Caco-2 (cell line): Measurements from ENCODE around the gene CHAC1. TPM values are rescaled to one million over a fixed set of nuclear protein-coding genes. Genes with fewer than 3 reads are reported as not detected.

Experiments used
- BruUV-seq: library from RNA; stranded (reverse); fragments of 400-500 nt; replicated peaks from 2 replicates; lab custom pipeline; 2021; lab: Mats Ljungman, UMichigan
- CTCF ChIA-PET: fragments of 300-600 bp; sonication (Branson Sonifier 250); formaldehyde crosslinking; loops from one replicate; lab custom pipeline; 2022; ENCODE audit warnings: antibody characterized with exemption; lab: Charles Lee
- POLR2A ChIA-PET: fragments of 300-600 bp; sonication (Branson Sonifier 250); formaldehyde crosslinking; loops from one replicate; lab custom pipeline; 2022; ENCODE audit warnings: antibody characterized with exemption; lab: Charles Lee
- DNase-seq, 2 experiments: peaks; one replicate each; pipeline versions ENCODE4 v3.0.0 to v3.0.0-alpha.2; 2020 to 2022
- H3K27me3 ChIP-seq: replicated peaks from 2 replicates; pipeline ENCODE4 v1.6.0; 2011; ENCODE audit warnings: low read length; ENCODE audit not compliant: control insufficient read depth, insufficient read depth
- H3K36me3 ChIP-seq: 2 replicates; pipeline ENCODE4 v1.5.1; 2011; ENCODE audit warnings: low read length; ENCODE audit not compliant: control insufficient read depth, insufficient read depth
- H3K4me1 ChIP-seq: fragments of 250-450 bp; sonication (Bioruptor Pico); 2 replicates; pipeline ENCODE4 v1.5.1; 2020; ENCODE audit warnings: mild to moderate bottlenecking
- H3K4me3 ChIP-seq: 2 replicates; pipeline ENCODE4 v1.5.1; 2011; ENCODE audit warnings: low read depth, mild to moderate bottlenecking, control low read depth, low read length
- H3K9me3 ChIP-seq: fragments of 250-450 bp; sonication (Bioruptor Pico); 2 replicates; pipeline ENCODE4 v1.5.1; 2020; ENCODE audit warnings: mild to moderate bottlenecking, moderate library complexity
- H3K27ac Mint-ChIP-seq: one replicate; pipeline ENCODE4 v1.8.0; 2022; ENCODE audit warnings: mixed read lengths; ENCODE audit not compliant: unreplicated experiment
- H3K27me3 Mint-ChIP-seq: one replicate; pipeline ENCODE4 v1.8.0; 2022; ENCODE audit warnings: mixed read lengths; ENCODE audit not compliant: insufficient read depth, unreplicated experiment
- H3K36me3 Mint-ChIP-seq: one replicate; pipeline ENCODE4 v1.8.0; 2022; ENCODE audit warnings: mild to moderate bottlenecking, mixed read lengths; ENCODE audit not compliant: insufficient read depth, unreplicated experiment
- H3K4me1 Mint-ChIP-seq: one replicate; pipeline ENCODE4 v1.8.0; 2022; ENCODE audit warnings: low read depth, mixed read lengths; ENCODE audit not compliant: unreplicated experiment
- H3K4me3 Mint-ChIP-seq: one replicate; pipeline ENCODE4 v1.8.0; 2022; ENCODE audit warnings: mild to moderate bottlenecking, moderate library complexity, mixed read lengths; ENCODE audit not compliant: unreplicated experiment
- H3K9me3 Mint-ChIP-seq: one replicate; pipeline ENCODE4 v1.8.0; 2022; ENCODE audit warnings: mixed read lengths; ENCODE audit not compliant: unreplicated experiment
- CTCF ChIP-seq, 2 experiments: fragments of 200-600 bp in 1 of 2; IDR thresholded peaks; 1 replicate in 1 of 2; 2 replicates in 1 of 2; pipeline versions ENCODE4 v1.5.1 to v1.8.0; 2011 to 2022; ENCODE audit warnings: antibody characterized with exemption in 1 of 2, control low read depth in 1 of 2, inconsistent platforms in 1 of 2, low read depth in 1 of 2, low read length in 1 of 2, mild to moderate bottlenecking in 1 of 2, moderate library complexity in 1 of 2; ENCODE audit not compliant: insufficient read depth in 1 of 2, severe bottlenecking in 1 of 2, unreplicated experiment in 1 of 2
- intact Hi-C: fragments of 100-400 bp; cut with micrococcal nuclease; formaldehyde crosslinking; loops from one replicate; pipeline ENCODE4 v1.10.0; 2022; ENCODE audit not compliant: unreplicated experiment
- total RNA-seq: library from RNA; stranded (reverse); gene quantifications from 2 replicates; pipeline ENCODE4 v1.2.3, GENCODE V29; 2022

The CHAC1 gene
- total RNA-seq, 1 experiment from 2014 or later = 55.8 TPM

DNA sequence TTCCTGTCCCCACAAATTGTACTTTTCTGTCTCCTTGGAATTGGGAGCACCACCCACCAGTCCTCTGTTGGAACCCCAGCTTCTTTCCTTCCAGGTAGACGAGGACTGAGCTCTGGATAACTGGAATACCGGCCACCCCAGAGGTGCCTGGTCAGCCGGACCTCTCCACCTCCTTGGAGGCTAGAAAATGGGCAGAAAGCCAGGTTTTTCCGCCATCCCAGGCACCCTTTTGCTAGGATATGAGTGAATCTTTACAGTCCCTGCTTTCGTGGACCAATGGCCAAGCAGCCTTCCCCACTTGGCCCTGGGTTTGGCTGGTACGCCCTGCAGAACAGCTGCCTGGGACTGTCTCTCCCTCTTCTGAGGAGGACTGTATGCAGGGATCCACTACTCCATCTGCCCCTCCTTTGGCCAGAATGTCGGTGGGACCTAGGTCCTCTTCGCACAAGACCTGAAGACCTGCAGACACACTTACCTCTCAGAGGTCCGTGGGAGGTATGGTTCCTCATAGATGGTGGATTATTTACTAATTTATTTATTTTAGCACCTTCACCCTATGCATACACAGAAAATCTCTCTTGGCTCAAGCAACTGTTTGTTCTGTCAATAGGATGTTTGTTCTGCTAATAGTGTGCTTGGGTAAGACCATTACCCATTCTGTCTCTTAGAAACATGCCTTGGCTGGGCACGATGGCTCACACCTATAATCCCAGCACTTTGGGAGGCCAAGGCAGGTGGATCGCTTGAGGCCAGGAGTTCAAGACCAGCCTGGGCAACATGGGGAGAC, 8.6 kb upstream of the CHAC1 start:
- Mint-ChIP-seq H3K27me3 (no peaks in the 10 kb centered on the region), H3K9me3 (no peaks in the 10 kb centered on the region), H3K4me1 (no peaks in the 10 kb centered on the region), H3K4me3 (no peak overlapping the region), H3K27ac (no peak overlapping the region), H3K36me3 (peaks cover 5% of the 10 kb centered on the region)
- no peak for TF ChIP-seq CTCF (IDR thresholded peaks at IDR 0.05; ENCODE audit: insufficient read depth in 1 of 2, low read depth in 1 of 2, low read length in 1 of 2, severe bottlenecking in 1 of 2, unreplicated experiment in 1 of 2)
- no peak overlapping the region for H3K4me3 ChIP-seq
- CTCF ChIA-PET = interaction anchor here (0.9 kb wide), 1 partner anchor 14 kb away, joined by 3 read pairs; no protein-coding TSS in a partner anchor
- no peaks in the 10 kb centered on the region for H3K36me3 ChIP-seq
- POLR2A ChIA-PET = no interaction called here
- peaks cover 12% of the 10 kb centered on the region for H3K4me1 ChIP-seq
- no peaks in the 10 kb centered on the region for H3K9me3 ChIP-seq
- no peaks in the 10 kb centered on the region for H3K27me3 ChIP-seq
- intact Hi-C loops = loop anchor here (5.0 kb wide), 1 partner anchor 37 kb away; no protein-coding TSS in a partner anchor
- no TSS peak for BruUV-seq
- no peak for DNase-seq

- Mint-ChIP-seq H3K4me3 (no peak overlapping the region), H3K9me3 (no peaks in the 10 kb centered on the region), H3K27me3 (no peaks in the 10 kb centered on the region), H3K36me3 (peaks cover 19% of the 10 kb centered on the region), H3K4me1 (peaks cover 6% of the 10 kb centered on the region), H3K27ac (no peak overlapping the region)
- CTCF ChIA-PET = interaction anchor here (1.4 to 1.6 kb wide), 2 partner anchors 9 to 18 kb away, joined by 4 read pairs; no protein-coding TSS in a partner anchor
- intact Hi-C loops = no loop called here
- Histone ChIP-seq H3K4me3 (no peak overlapping the region), H3K4me1 (no peaks in the 10 kb centered on the region), H3K9me3 (no peaks in the 10 kb centered on the region), H3K27me3 (no peaks in the 10 kb centered on the region), H3K36me3 (no peaks in the 10 kb centered on the region)
- DNase-seq = no peak
- POLR2A ChIA-PET = no interaction called here
- TF ChIP-seq CTCF (IDR thresholded peaks at IDR 0.05; ENCODE audit: insufficient read depth in 1 of 2, low read depth in 1 of 2, low read length in 1 of 2, severe bottlenecking in 1 of 2, unreplicated experiment in 1 of 2) = no peak
- BruUV-seq = no TSS peak
Measured at GRCh38 chr15:40948706-40949473, 4.4 kb upstream of the CHAC1 start.

DNA sequence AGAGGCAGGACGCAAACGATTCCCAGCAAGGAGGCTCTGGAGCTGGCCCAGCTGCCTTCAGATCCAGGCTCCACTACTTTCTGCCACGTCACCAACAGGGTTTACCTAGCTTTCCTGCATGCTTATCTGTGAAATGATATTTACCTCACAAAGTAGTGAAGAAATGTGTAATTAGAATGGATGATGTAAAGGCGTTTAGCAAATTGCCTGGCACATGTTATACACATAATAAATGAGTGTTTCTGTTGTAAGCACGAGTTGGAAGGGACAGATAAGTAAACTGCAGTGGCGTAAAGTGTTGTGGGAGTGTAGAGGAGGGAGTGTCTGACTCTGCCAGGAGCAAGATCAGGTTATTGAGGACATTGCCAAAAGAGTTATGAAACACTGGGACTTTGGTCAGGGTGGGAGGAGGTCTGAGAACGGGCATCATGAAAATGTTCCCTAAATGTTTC, 3.5 kb upstream of the CHAC1 start:
- intact Hi-C loops = loop anchor here (5.0 kb wide), 1 partner anchor 53 kb away; no protein-coding TSS in a partner anchor
- BruUV-seq = no TSS peak
- no peaks in the 10 kb centered on the region for H3K27me3 Mint-ChIP-seq
- no peak for TF ChIP-seq CTCF (IDR thresholded peaks at IDR 0.05; ENCODE audit: insufficient read depth in 1 of 2, low read depth in 1 of 2, low read length in 1 of 2, severe bottlenecking in 1 of 2, unreplicated experiment in 1 of 2)
- POLR2A ChIA-PET = no interaction called here
- DNase-seq = no peak
- Histone ChIP-seq H3K27me3 (no peaks in the 10 kb centered on the region), H3K9me3 (no peaks in the 10 kb centered on the region), H3K4me1 (no peaks in the 10 kb centered on the region), H3K4me3 (no peak overlapping the region), H3K36me3 (no peaks in the 10 kb centered on the region)
- H3K36me3 Mint-ChIP-seq = peaks cover 28% of the 10 kb centered on the region
- H3K9me3 Mint-ChIP-seq = no peaks in the 10 kb centered on the region
- peaks cover 6% of the 10 kb centered on the region for H3K4me1 Mint-ChIP-seq
- H3K27ac Mint-ChIP-seq = no peak overlapping the region
- CTCF ChIA-PET = interaction anchor here (1.4 to 1.6 kb wide), 2 partner anchors 10 to 19 kb away, joined by 4 read pairs; no protein-coding TSS in a partner anchor
- H3K4me3 Mint-ChIP-seq = no peak overlapping the region
